K562 (cell line): ENCODE measurements around the gene CD244. TPM values are rescaled to one million over a fixed set of nuclear protein-coding genes. Genes with fewer than 3 reads are reported as not detected.

ENCODE experiments used
- ATAC-seq: fragments of 200-7000 bp; cut with Tn5 transposase; 3 replicates; pipeline ENCODE4 v1.9.1; 2020; ENCODE audit warnings: moderate library complexity
- BruUV-seq: library from RNA; stranded (reverse); fragments of 400-500 nt; replicated peaks from 2 replicates; lab custom pipeline; 2021; lab: Mats Ljungman, UMichigan
- CTCF ChIA-PET: fragments of 300-600 bp; formaldehyde crosslinking; extraction: SDS; loops from one replicate; lab custom pipeline; 2021; ENCODE audit warnings: low intra/inter-chr PET ratio; lab: Yijun Ruan, JAX
- POLR2A ChIA-PET: fragments of 300-600, 350-650 bp; sonication (Branson Sonifier 250); formaldehyde crosslinking; extraction: SDS; loops from one replicate; lab custom pipeline; 2021; ENCODE audit warnings: antibody characterized with exemption, inconsistent platforms; lab: Yijun Ruan, JAX
- DNase-seq, 4 experiments: peaks; one replicate each; pipeline versions ENCODE4 v3.0.0 to v3.0.0-alpha.2; 2011 to 2018; ENCODE audit warnings: low spot score in 3 of 4, mixed read lengths in 3 of 4; ENCODE audit errors: extremely low read depth in 1 of 4
- FAIRE-seq: peaks from 2 replicates; lab custom pipeline; 2011; peaks lifted over from hg19 to GRCh38; lab: Jason Lieb, UNC
- H2AFZ ChIP-seq: 2 replicates; pipeline ENCODE4 v1.6.0; 2011; ENCODE audit warnings: low read depth, low read length, control low read depth, inconsistent platforms
- H3K27ac ChIP-seq: fragments of 200-600 bp; 3 replicates; pipeline ENCODE4 v1.8.0; 2011; ENCODE audit warnings: low read depth, mild to moderate bottlenecking, control low read depth, inconsistent platforms, low read length, moderate library complexity, mixed read lengths; ENCODE audit errors: extremely low read depth
- H3K27me3 ChIP-seq, 2 experiments: fragments of 300-600 bp in 1 of 2; 2 replicates in 1 of 2; 3 replicates in 1 of 2; pipeline versions ENCODE4 v1.6.0 to v1.8.0; 2011; ENCODE audit warnings: inconsistent platforms in 2 of 2, low read length in 2 of 2, mild to moderate bottlenecking in 1 of 2, mixed read lengths in 1 of 2, moderate library complexity in 1 of 2; ENCODE audit not compliant: control insufficient read depth in 2 of 2, insufficient read depth in 2 of 2
- H3K36me3 ChIP-seq: fragments of 300-600 bp; 3 replicates; pipeline ENCODE4 v1.8.0; 2011; ENCODE audit warnings: mild to moderate bottlenecking, low read length, inconsistent platforms; ENCODE audit not compliant: control insufficient read depth, insufficient read depth
- H3K4me1 ChIP-seq, 2 experiments: fragments of 200-600 bp in 1 of 2; replicated peaks in 1 of 2; 2 replicates in 1 of 2; 3 replicates in 1 of 2; pipeline versions ENCODE4 v1.5.1 to v1.8.0; 2011; ENCODE audit warnings: inconsistent platforms in 2 of 2, low read length in 2 of 2, mild to moderate bottlenecking in 1 of 2, mixed read lengths in 1 of 2, moderate library complexity in 1 of 2; ENCODE audit not compliant: control insufficient read depth in 2 of 2, insufficient read depth in 2 of 2
- H3K4me2 ChIP-seq: 2 replicates; pipeline ENCODE4 v1.6.1; 2011; ENCODE audit warnings: low read length, control low read depth, inconsistent platforms, mixed read lengths; ENCODE audit not compliant: insufficient read depth
- H3K4me3 ChIP-seq: fragments of 200-600 bp; sonication (generic), shearing (Covaris generic); 2 replicates; pipeline ENCODE4 v1.5.1; 2016; ENCODE audit warnings: control low read depth, inconsistent platforms
- H3K79me2 ChIP-seq: fragments of 200-600 bp; 3 replicates; pipeline ENCODE4 v1.8.0; 2011; ENCODE audit warnings: low read length, inconsistent platforms; ENCODE audit not compliant: control insufficient read depth, insufficient read depth
- H3K9ac ChIP-seq, 2 experiments: 2 replicates each; pipeline versions ENCODE4 v1.6.0 to v1.6.1; 2011; ENCODE audit warnings: low read depth in 2 of 2, low read length in 2 of 2, control low read depth in 1 of 2, inconsistent platforms in 1 of 2, mild to moderate bottlenecking in 1 of 2, mixed read lengths in 1 of 2; ENCODE audit not compliant: insufficient read depth in 1 of 2
- H3K9me1 ChIP-seq: one replicate; pipeline ENCODE4 v1.6.0; 2011; ENCODE audit warnings: inconsistent platforms, mild to moderate bottlenecking, low read length, moderate library complexity; ENCODE audit not compliant: control insufficient read depth, insufficient read depth
- H3K9me3 ChIP-seq: replicated peaks from 2 replicates; pipeline ENCODE4 v1.5.1; 2011; ENCODE audit warnings: low read depth, low read length, inconsistent platforms; ENCODE audit not compliant: control insufficient read depth, insufficient read depth
- H4K20me1 ChIP-seq: replicated peaks from 2 replicates; pipeline ENCODE4 v1.6.1; 2011; ENCODE audit warnings: low read length, inconsistent platforms, mixed read lengths; ENCODE audit not compliant: control insufficient read depth, insufficient read depth
- CSDE1 ChIP-seq, 2 experiments: fragments of 450-650 bp; IDR thresholded peaks; 2 replicates each; pipeline ENCODE4 v1.6.1; 2016; ENCODE audit warnings: mild to moderate bottlenecking in 1 of 2
- HES1 ChIP-seq: fragments of 450-650 bp; IDR thresholded peaks from 2 replicates; pipeline ENCODE4 v1.6.1; 2016; ENCODE audit warnings: low read depth, mild to moderate bottlenecking, moderate library complexity
- RBM17 ChIP-seq: fragments of 200-400 bp; formaldehyde crosslinking; IDR thresholded peaks from 2 replicates; pipeline ENCODE4 v1.6.1; 2017; ENCODE audit warnings: low read depth, mild to moderate bottlenecking, low read length, borderline replicate concordance
- SRSF9 ChIP-seq: fragments of 200-400 bp; formaldehyde crosslinking; IDR thresholded peaks from 2 replicates; pipeline ENCODE4 v1.6.1; 2017; ENCODE audit warnings: low read depth, low read length, borderline replicate concordance
- TFE3 ChIP-seq: fragments of 450-650 bp; formaldehyde crosslinking; IDR thresholded peaks from 2 replicates; pipeline ENCODE4 v1.4.0; 2020; ENCODE audit warnings: mild to moderate bottlenecking, mixed read lengths
- ZFP1 ChIP-seq: fragments of 450-650 bp; formaldehyde crosslinking; IDR thresholded peaks from 2 replicates; pipeline ENCODE4 v1.4.0; 2020; ENCODE audit warnings: mild to moderate bottlenecking, mixed read lengths
- WGBS: fragments of 100-300 bp; shearing (Covaris generic); methylation state at CpG from one replicate; pipeline ENCODE4 v1.1.6; 2016; ENCODE audit warnings: low coverage, mixed read lengths; ENCODE audit not compliant: insufficient coverage; ENCODE audit errors: missing lambda C conversion rate; 5-methylcytosine and 5-hydroxymethylcytosine counted together
- in situ Hi-C: fragments of 300-500 bp; cut with MboI; formaldehyde crosslinking; loops from 4 replicates; pipeline ENCODE4 v1.15.0; 2018; ENCODE audit warnings: inconsistent platforms, mixed read lengths
- intact Hi-C: fragments of 100-400 bp; cut with micrococcal nuclease; formaldehyde crosslinking; loops from 2 replicates; pipeline ENCODE4 v1.14.2; 2022
- polyA plus RNA-seq, 8 experiments: library from polyadenylated mRNA; depleted of rRNA in 4 of 8; stranded (reverse) in 5 of 8; unstranded in 3 of 8; fragments of >200 nt; fragmentation: Nextera tagmentation in 2 of 8; fragmentation: Illumina TruSeq in 1 of 8; extraction: Ambion mirVana in 2 of 8; extraction: Trizol in 1 of 8; gene quantifications; 2 replicates each; pipeline versions ENCODE4 v1.2.1 to v1.2.3, GENCODE V29; 2011 to 2014; ENCODE audit warnings: inconsistent platforms in 1 of 8, missing spikeins in 1 of 8
- total RNA-seq, 7 experiments: library from RNA; depleted of rRNA in 6 of 7; stranded (reverse); fragments of >200 nt in 6 of 7; fragmentation: Illumina TruSeq in 2 of 7; extraction: Trizol in 2 of 7; gene quantifications; 2 replicates each; pipeline versions ENCODE4 v1.2.1 to v1.2.3, GENCODE V29; 2011 to 2021; ENCODE audit warnings: low replicate concordance in 1 of 7

Gene CD244
- total and polyA plus RNA-seq, 9 of the 15 experiments (the other 6 are each of a cell fraction or from before 2014, with no cell fraction given): not detected

GRCh38 chr1:160850993-160851392, 11.7 kb downstream of the CD244 start:
- H4K20me1 ChIP-seq: no peaks in the 10 kb centered on the region
- POLR2A ChIA-PET: interaction anchor here (0.6 kb wide), 1 partner anchor 32 kb away, joined by 3 read pairs; no protein-coding TSS in a partner anchor
- no peak overlapping the region for H3K4me3 ChIP-seq
- H3K9ac ChIP-seq: no peak overlapping the region
- WGBS: under 1% methylated on average over 8 of the region's 8 CpGs
- CTCF ChIA-PET: no interaction called here
- H3K9me1 ChIP-seq: no peaks in the 10 kb centered on the region
- intact Hi-C loops: no loop called here
- DNase-seq (no peak), ATAC-seq (no peak), FAIRE-seq (no peak)
- no peaks in the 10 kb centered on the region for H3K4me1 ChIP-seq
- in situ Hi-C loops: no loop called here
- no peak overlapping the region for H2AFZ ChIP-seq
- no peak overlapping the region for H3K4me2 ChIP-seq
- H3K36me3 ChIP-seq: no peaks in the 10 kb centered on the region
- TF ChIP-seq ZFP1 (CRISPR knock-in tag) (no peak), CSDE1 (IDR thresholded peaks at IDR 0.05) (no peak), HES1 (no peak), SRSF9 (no peak), RBM17 (no peak), TFE3 (CRISPR knock-in tag) (no peak)
- BruUV-seq: no TSS peak
- H3K9me3 ChIP-seq: no peaks in the 10 kb centered on the region
- H3K79me2 ChIP-seq: no peaks in the 10 kb centered on the region
- no peak overlapping the region for H3K27ac ChIP-seq
- peaks cover 0 to 12% of the 10 kb centered on the region in 2 experiments; a peak in 2 of 5 replicates for H3K27me3 ChIP-seq
